HepG2 (cell line): ENCODE results near the gene CACNA2D3. TPM values are rescaled to one million over a fixed set of nuclear protein-coding genes. Genes with fewer than 3 reads are reported as not detected.

Experiments
- ATAC-seq: fragments of 200-7000 bp; cut with Tn5 transposase; 3 replicates; pipeline ENCODE4 v1.9.1; 2020; ENCODE audit warnings: mild to moderate bottlenecking, moderate library complexity
- BruUV-seq: library from RNA; stranded (reverse); fragments of 400-500 nt; replicated peaks from 2 replicates; lab custom pipeline; 2021; lab: Mats Ljungman, UMichigan
- CTCF ChIA-PET: fragments of 300-600 bp; formaldehyde crosslinking; extraction: SDS; loops from one replicate; lab custom pipeline; 2021; ENCODE audit warnings: low total read pairs, inconsistent platforms, low intra/inter-chr PET ratio; lab: Yijun Ruan, JAX
- POLR2A ChIA-PET: fragments of 350-600 bp; sonication (Branson Sonifier 250); formaldehyde crosslinking; loops from one replicate; lab custom pipeline; 2020; ENCODE audit warnings: antibody characterized with exemption, inconsistent platforms; lab: Yijun Ruan, JAX
- DNase-seq: peaks from one replicate; pipeline ENCODE4 v3.0.0-alpha.2; 2015; ENCODE audit warnings: low spot score
- FAIRE-seq: peaks from 3 replicates; lab custom pipeline; 2011; peaks lifted over from hg19 to GRCh38; lab: Jason Lieb, UNC
- H2AFZ ChIP-seq: one replicate; pipeline ENCODE4 v1.6.1; 2011; ENCODE audit warnings: low read length, inconsistent platforms
- H3K27ac ChIP-seq: fragments of 300-600 bp; 3 replicates; pipeline ENCODE4 v1.8.0; 2011; ENCODE audit warnings: mixed run types, mild to moderate bottlenecking, mixed read lengths, low read length, inconsistent platforms; ENCODE audit not compliant: insufficient read depth; ENCODE audit errors: extremely low read length
- H3K27me3 ChIP-seq, 2 experiments: fragments of 200-600 bp in 1 of 2; 2 replicates in 1 of 2; 3 replicates in 1 of 2; pipeline versions ENCODE4 v1.6.0 to v1.8.0; 2011; ENCODE audit warnings: low read length in 2 of 2, mild to moderate bottlenecking in 2 of 2, moderate library complexity in 2 of 2, inconsistent platforms in 1 of 2; ENCODE audit not compliant: insufficient read depth in 2 of 2, control insufficient read depth in 1 of 2
- H3K36me3 ChIP-seq, 2 experiments: fragments of 200-600 bp in 1 of 2; replicated peaks in 1 of 2; 2 replicates in 1 of 2; 3 replicates in 1 of 2; pipeline versions ENCODE4 v1.5.1 to v1.8.0; 2011; ENCODE audit warnings: low read length in 2 of 2, inconsistent platforms in 1 of 2; ENCODE audit not compliant: insufficient read depth in 2 of 2, control insufficient read depth in 1 of 2
- H3K4me1 ChIP-seq: 2 replicates; pipeline ENCODE4 v1.5.1; 2012; ENCODE audit warnings: low read length, inconsistent platforms; ENCODE audit not compliant: insufficient read depth
- H3K4me2 ChIP-seq: 2 replicates; pipeline ENCODE4 v1.6.0; 2011; ENCODE audit warnings: low read depth, low read length, inconsistent platforms
- H3K4me3 ChIP-seq, 3 experiments: fragments of 200-600 bp in 1 of 3; sonication (generic), shearing (Covaris generic) in 1 of 3; replicated peaks in 1 of 3; 2 replicates each; pipeline ENCODE4 v1.5.1; 2011 to 2016; ENCODE audit warnings: low read length in 3 of 3, inconsistent platforms in 2 of 3, low read depth in 2 of 3, mild to moderate bottlenecking in 2 of 3, control low read depth in 1 of 3, mixed read lengths in 1 of 3; ENCODE audit not compliant: insufficient read depth in 1 of 3
- H3K79me2 ChIP-seq: one replicate; pipeline ENCODE4 v1.6.1; 2011; ENCODE audit warnings: low read length, inconsistent platforms; ENCODE audit not compliant: insufficient read depth
- H3K9ac ChIP-seq: 2 replicates; pipeline ENCODE4 v1.6.0; 2011; ENCODE audit warnings: mild to moderate bottlenecking, low read depth, low read length, inconsistent platforms; ENCODE audit not compliant: insufficient read depth
- H3K9me3 ChIP-seq: 2 replicates; pipeline ENCODE4 v1.5.1; 2012; ENCODE audit warnings: mild to moderate bottlenecking, low read length
- H4K20me1 ChIP-seq: 2 replicates; pipeline ENCODE4 v1.6.0; 2011; ENCODE audit warnings: inconsistent platforms, mild to moderate bottlenecking, low read length, moderate library complexity; ENCODE audit not compliant: insufficient read depth
- CERS6 ChIP-seq: sonication (generic); formaldehyde crosslinking; IDR thresholded peaks from 2 replicates; pipeline ENCODE4 v1.5.0; 2020; ENCODE audit warnings: missing genetic modification reagents
- PCBP1 ChIP-seq: fragments of 200-400 bp; formaldehyde crosslinking; IDR thresholded peaks from 2 replicates; pipeline ENCODE4 v1.6.1; 2017; ENCODE audit warnings: mild to moderate bottlenecking, low read depth, low read length, borderline replicate concordance
- RARG ChIP-seq: sonication (generic); formaldehyde crosslinking; IDR thresholded peaks from 2 replicates; pipeline ENCODE4 v1.4.0; 2020; ENCODE audit warnings: low read depth, mild to moderate bottlenecking, missing genetic modification reagents
- RFXAP ChIP-seq: sonication (generic); formaldehyde crosslinking; IDR thresholded peaks from 2 replicates; pipeline ENCODE4 v1.4.0; 2020; ENCODE audit warnings: missing genetic modification reagents, borderline replicate concordance
- XRCC5 ChIP-seq: fragments of 200-400 bp; formaldehyde crosslinking; optimal IDR thresholded peaks from 2 replicates; pipeline ENCODE3; 2017; ENCODE audit warnings: mild to moderate bottlenecking, low read length
- ZKSCAN5 ChIP-seq: sonication (generic); formaldehyde crosslinking; IDR thresholded peaks from 2 replicates; pipeline ENCODE4 v1.5.1; 2020; ENCODE audit warnings: mild to moderate bottlenecking, missing genetic modification reagents
- ZNF280B ChIP-seq: sonication (generic); formaldehyde crosslinking; IDR thresholded peaks from 2 replicates; pipeline ENCODE4 v1.5.0; 2020; ENCODE audit warnings: missing genetic modification reagents, mild to moderate bottlenecking, borderline replicate concordance
- ZNF318 ChIP-seq: sonication (generic); formaldehyde crosslinking; IDR thresholded peaks from 2 replicates; pipeline ENCODE4 v1.4.0; 2020; ENCODE audit warnings: mild to moderate bottlenecking, missing genetic modification reagents
- ZNF556 ChIP-seq: sonication (generic); formaldehyde crosslinking; IDR thresholded peaks from 2 replicates; pipeline ENCODE4 v1.4.0; 2020; ENCODE audit warnings: mild to moderate bottlenecking, missing genetic modification reagents, borderline replicate concordance
- ZNF570 ChIP-seq: sonication (generic); formaldehyde crosslinking; IDR thresholded peaks from 2 replicates; pipeline ENCODE4 v1.4.0; 2020; ENCODE audit warnings: mild to moderate bottlenecking, missing genetic modification reagents, borderline replicate concordance
- ZNF652 ChIP-seq: IDR thresholded peaks from 2 replicates; pipeline ENCODE4 v1.6.1; 2016; ENCODE audit warnings: low read depth, borderline replicate concordance
- ZNF775 ChIP-seq: sonication (generic); formaldehyde crosslinking; IDR thresholded peaks from 2 replicates; pipeline ENCODE4 v1.4.0; 2020; ENCODE audit warnings: missing genetic modification reagents, mild to moderate bottlenecking, moderate library complexity, borderline replicate concordance
- ZSCAN22 ChIP-seq: sonication (generic); formaldehyde crosslinking; IDR thresholded peaks from 2 replicates; pipeline ENCODE4 v1.4.0; 2020; ENCODE audit warnings: mild to moderate bottlenecking, missing genetic modification reagents
- whole genome bisulfite sequencing: methylation state at CpG from one replicate; pipeline ENCODE4 v1.1.6; 2017; ENCODE audit warnings: low lambda C conversion rate; 5-methylcytosine and 5-hydroxymethylcytosine counted together
- in situ Hi-C: cut with HindIII; loops from 2 replicates; pipeline ENCODE4 v1.10.0; 2017; ENCODE audit warnings: low pct_unique_long_range_greater_than_20kb; ENCODE audit not compliant: extremely low pct_ligation_motif_present
- intact Hi-C: fragments of 100-400 bp; cut with micrococcal nuclease; formaldehyde crosslinking; loops from one replicate; pipeline ENCODE4 v1.10.0; 2022; ENCODE audit not compliant: unreplicated experiment
- polyA plus RNA-seq, 8 experiments: library from polyadenylated mRNA; depleted of rRNA in 3 of 8; stranded (reverse) in 7 of 8; unstranded in 1 of 8; fragments of >200 nt; fragmentation: Illumina TruSeq in 4 of 8; extraction: Trizol in 4 of 8; gene quantifications; 2 replicates each; pipeline versions ENCODE4 v1.2.1 to v1.2.3, GENCODE V29; 2011 to 2016; ENCODE audit warnings: low read depth in 4 of 8, missing spikeins in 1 of 8, mixed read lengths in 1 of 8; ENCODE audit not compliant: insufficient read depth in 1 of 8
- total RNA-seq, 5 experiments: library from RNA; depleted of rRNA; stranded (reverse); fragments of >200 nt; fragmentation: Illumina TruSeq; extraction: Trizol; gene quantifications; 2 replicates each; pipeline ENCODE4 v1.2.3, GENCODE V29; 2016; ENCODE audit warnings: low read depth in 1 of 5

Gene CACNA2D3
- total and polyA plus RNA-seq, 2 of the 13 experiments (the other 11 are each of a cell fraction or from before 2014, with no cell fraction given): not detected

GRCh38 chr3:54940971-54941370, 818.6 kb downstream of the CACNA2D3 start (continued):
- no peak for TF ChIP-seq ZNF556 (CRISPR knock-in tag)
- no peak for TF ChIP-seq ZNF652 (CRISPR knock-in tag)
- no peak for TF ChIP-seq XRCC5
- TF ChIP-seq RARG (CRISPR knock-in tag): no peak
- TF ChIP-seq ZNF280B: no peak
- TF ChIP-seq ZNF775 (CRISPR knock-in tag): no peak
- TF ChIP-seq CERS6 (CRISPR knock-in tag): no peak
- no peak for TF ChIP-seq RFXAP (CRISPR knock-in tag)
- no peak for TF ChIP-seq ZKSCAN5 (CRISPR knock-in tag)
- no peak for TF ChIP-seq ZNF570

GRCh38 chr3:54941690-54942362, 819.5 kb downstream of the CACNA2D3 start:
- DNase-seq (no peak), ATAC-seq (no peak), FAIRE-seq (no peak)
- intact Hi-C loops: no loop called here
- peaks cover 0 to 12% of the 10 kb centered on the region in 2 experiments; a peak in 2 of 5 replicates for H3K27me3 ChIP-seq
- no peaks in the 10 kb centered on the region for H3K9me3 ChIP-seq
- no peak overlapping the region for H3K4me3 ChIP-seq
- BruUV-seq: no TSS peak
- no peaks in the 10 kb centered on the region for H3K4me1 ChIP-seq
- H3K27ac ChIP-seq: no peak overlapping the region
- no peaks in the 10 kb centered on the region; a peak in 1 of 5 replicates for H3K36me3 ChIP-seq
- no peak overlapping the region for H3K9ac ChIP-seq
- H3K79me2 ChIP-seq: no peaks in the 10 kb centered on the region
- H2AFZ ChIP-seq: no peak overlapping the region
- ChIA-PET CTCF (no interaction called here), POLR2A (no interaction called here)
- no peak overlapping the region for H3K4me2 ChIP-seq
- in situ Hi-C loops: no loop called here
- H4K20me1 ChIP-seq: no peaks in the 10 kb centered on the region
- 3% methylated on average over 5 of the region's 7 CpGs for WGBS
- TF ChIP-seq PCBP1 (no peak), ZNF318 (CRISPR knock-in tag) (no peak), ZSCAN22 (CRISPR knock-in tag) (no peak)
